Gastrocnemius medialis (tissue), 4 donors: Measurements from ENCODE around the gene FXYD4.

Experiments
- CTCF ChIP-seq, 5 experiments: fragments of 450-650 bp in 3 of 5; fragments of 200-600 bp in 2 of 5; sonication (generic) in 2 of 5; IDR thresholded peaks in 4 of 5; conservative IDR thresholded peaks in 1 of 5; 1 replicate in 4 of 5; 2 replicates in 1 of 5; pipeline ENCODE4 v1.5.1; 2016 to 2019; ENCODE audit warnings: antibody characterized with exemption in 5 of 5, mild to moderate bottlenecking in 3 of 5, moderate library complexity in 3 of 5
- POLR2A ChIP-seq, 2 donors: fragments of 450-650 bp; IDR thresholded peaks; one replicate each; pipeline ENCODE4 v1.6.1; 2017; ENCODE audit warnings: antibody characterized with exemption in 2 of 2, mild to moderate bottlenecking in 2 of 2, moderate library complexity in 2 of 2

GRCh38 chr10:43404704-43405084 lies 33.3 kb downstream of the FXYD4 start:
- TF ChIP-seq CTCF (IDR thresholded peaks at IDR 0.05 in 4 of 5, conservative IDR thresholded peaks at IDR 0.05 in 1 of 5) (no peak), POLR2A (IDR thresholded peaks at IDR 0.05) (no peak)
